Mesendoderm (in vitro differentiated cells): Measurements from ENCODE around the gene CRYGS.

Experiments
- DNase-seq: peaks from one replicate; pipeline ENCODE4 v3.0.0; 2013
- H2AK5ac ChIP-seq: 2 replicates; pipeline ENCODE4 v1.6.1; 2013; ENCODE audit warnings: low read length, inconsistent platforms
- H2BK120ac ChIP-seq: 2 replicates; pipeline ENCODE4 v1.6.1; 2013; ENCODE audit warnings: low read depth, mild to moderate bottlenecking, low read length, moderate library complexity, mixed read lengths
- H2BK15ac ChIP-seq: replicated peaks from 2 replicates; pipeline ENCODE4 v1.6.1; 2013; ENCODE audit warnings: low read depth, mild to moderate bottlenecking, moderate library complexity
- H2BK5ac ChIP-seq: 2 replicates; pipeline ENCODE4 v1.6.1; 2013; ENCODE audit warnings: low read length, inconsistent platforms
- H3K18ac ChIP-seq: 2 replicates; pipeline ENCODE4 v1.6.1; 2013; ENCODE audit warnings: mild to moderate bottlenecking, low read length, mixed read lengths
- H3K23ac ChIP-seq: one replicate; pipeline ENCODE4 v1.6.1; 2013; ENCODE audit warnings: low read length
- H3K27ac ChIP-seq: 2 replicates; pipeline ENCODE4 v1.5.1; 2013; ENCODE audit warnings: low read depth, mild to moderate bottlenecking, inconsistent platforms, low read length, moderate library complexity
- H3K27me3 ChIP-seq: 2 replicates; pipeline ENCODE4 v1.6.1; 2013; ENCODE audit warnings: low read length, control low read depth, mild to moderate bottlenecking, inconsistent platforms; ENCODE audit not compliant: insufficient read depth, poor library complexity
- H3K36me3 ChIP-seq: 2 replicates; pipeline ENCODE4 v1.6.1; 2013; ENCODE audit warnings: low read length, inconsistent platforms; ENCODE audit not compliant: control insufficient read depth, insufficient read depth
- H3K4ac ChIP-seq: one replicate; pipeline ENCODE4 v1.6.1; 2013; ENCODE audit warnings: low read depth, mild to moderate bottlenecking, low read length, moderate library complexity
- H3K4me1 ChIP-seq: 2 replicates; pipeline ENCODE4 v1.6.1; 2013; ENCODE audit warnings: low read depth, low read length, inconsistent platforms; ENCODE audit not compliant: control insufficient read depth
- H3K4me2 ChIP-seq: 2 replicates; pipeline ENCODE4 v1.6.1; 2013; ENCODE audit warnings: low read length
- H3K4me3 ChIP-seq: 2 replicates; pipeline ENCODE4 v1.5.1; 2013; ENCODE audit warnings: mild to moderate bottlenecking, low read length
- H3K56ac ChIP-seq: one replicate; pipeline ENCODE4 v1.6.1; 2013; ENCODE audit warnings: low read length
- H3K79me1 ChIP-seq: 2 replicates; pipeline ENCODE4 v1.6.1; 2013; ENCODE audit warnings: low read length, inconsistent platforms
- H3K79me2 ChIP-seq: 2 replicates; pipeline ENCODE4 v1.6.1; 2013; ENCODE audit warnings: mild to moderate bottlenecking, low read length; ENCODE audit not compliant: control insufficient read depth, insufficient read depth
- H3K9ac ChIP-seq: 2 replicates; pipeline ENCODE4 v1.6.1; 2013; ENCODE audit warnings: low read length, inconsistent platforms
- H4K5ac ChIP-seq: one replicate; pipeline ENCODE4 v1.6.1; 2013; ENCODE audit warnings: low read length
- H4K8ac ChIP-seq: one replicate; pipeline ENCODE4 v1.6.1; 2013; ENCODE audit warnings: low read depth, mild to moderate bottlenecking, control low read depth, low read length, moderate library complexity
- WGBS: extraction: QIAGEN DNeasy Blood & Tissue Kit; methylation state at CpG from one replicate; pipeline ENCODE4 v1.1.7; 2013; ENCODE audit warnings: low lambda C conversion rate, missing lambda C conversion rate; ENCODE audit not compliant: insufficient coverage; ENCODE audit errors: extremely low coverage; 5-methylcytosine and 5-hydroxymethylcytosine counted together

The CRYGS gene

GRCh38 chr3:186516646-186517045 is 27.5 kb downstream of the CRYGS start:
- DNase-seq: no peak
- no peak overlapping the region for H3K56ac ChIP-seq
- no peak overlapping the region for H3K4ac ChIP-seq
- H3K9ac ChIP-seq: no peak overlapping the region
- no peak overlapping the region for H3K27ac ChIP-seq
- H2AK5ac ChIP-seq: no peak overlapping the region
- no peaks in the 10 kb centered on the region for H3K79me1 ChIP-seq
- no peaks in the 10 kb centered on the region for H3K27me3 ChIP-seq
- H3K4me2 ChIP-seq: no peak overlapping the region
- no peak overlapping the region for H3K23ac ChIP-seq
- H3K4me1 ChIP-seq: no peaks in the 10 kb centered on the region
- no peak overlapping the region for H3K18ac ChIP-seq
- H3K4me3 ChIP-seq: no peak overlapping the region
- no peaks in the 10 kb centered on the region for H3K36me3 ChIP-seq
- no peak overlapping the region for H2BK5ac ChIP-seq
- H4K8ac ChIP-seq: no peak overlapping the region
- no peak overlapping the region for H4K5ac ChIP-seq
- no peak overlapping the region for H2BK120ac ChIP-seq
- WGBS: no CpG with 5 or more reads among the region's 2 CpGs
- no peaks in the 10 kb centered on the region for H3K79me2 ChIP-seq
- no peak overlapping the region for H2BK15ac ChIP-seq

DNA sequence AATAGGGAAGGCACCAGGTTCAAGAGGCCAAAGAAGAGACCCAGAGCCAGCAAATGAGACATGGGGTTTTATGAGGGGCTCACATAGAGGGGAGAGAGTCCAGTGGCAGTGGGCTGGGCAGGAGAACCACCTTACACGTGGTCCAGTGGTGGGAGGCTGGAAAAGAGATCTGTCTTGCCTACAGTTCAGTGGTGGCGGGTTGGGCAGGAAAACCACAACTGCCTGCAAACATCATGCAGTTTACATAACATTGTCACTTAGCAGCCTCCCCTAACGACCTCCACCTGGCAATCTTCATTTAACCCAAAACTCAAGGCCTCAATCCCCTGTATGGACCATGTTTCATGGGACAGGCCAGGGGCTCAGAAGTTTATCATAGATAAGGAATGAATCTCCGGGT is 29.1 kb downstream of the CRYGS start:
- Histone ChIP-seq H3K27me3 (no peaks in the 10 kb centered on the region), H3K4me3 (no peak overlapping the region), H4K5ac (no peak overlapping the region), H3K4me2 (no peak overlapping the region), H3K9ac (no peak overlapping the region), H3K18ac (no peak overlapping the region), H3K27ac (no peak overlapping the region), H3K79me2 (no peaks in the 10 kb centered on the region), H3K4me1 (no peaks in the 10 kb centered on the region), H2BK15ac (no peak overlapping the region), H3K79me1 (no peaks in the 10 kb centered on the region), H4K8ac (no peak overlapping the region), H3K56ac (no peak overlapping the region), H3K23ac (no peak overlapping the region), H3K4ac (no peak overlapping the region), H2BK5ac (no peak overlapping the region), H3K36me3 (no peaks in the 10 kb centered on the region), H2BK120ac (no peak overlapping the region), H2AK5ac (no peak overlapping the region)
- WGBS: no CpG with 5 or more reads among the region's 4 CpGs
- DNase-seq: no peak

- H2BK120ac ChIP-seq: no peak overlapping the region
- no peak overlapping the region for H3K23ac ChIP-seq
- H3K4me1 ChIP-seq: no peaks in the 10 kb centered on the region
- H3K79me2 ChIP-seq: no peaks in the 10 kb centered on the region
- H3K56ac ChIP-seq: no peak overlapping the region
- no peak overlapping the region for H2BK5ac ChIP-seq
- no peak overlapping the region for H3K4me3 ChIP-seq
- no peak overlapping the region for H4K5ac ChIP-seq
- no peaks in the 10 kb centered on the region for H3K36me3 ChIP-seq
- H4K8ac ChIP-seq: no peak overlapping the region
- H3K18ac ChIP-seq: no peak overlapping the region
- H3K79me1 ChIP-seq: no peaks in the 10 kb centered on the region
- no CpG with 5 or more reads among the region's 3 CpGs for WGBS
- H3K27me3 ChIP-seq: no peaks in the 10 kb centered on the region
- H3K9ac ChIP-seq: no peak overlapping the region
- no peak overlapping the region for H3K4me2 ChIP-seq
- peak; percentile 53 for DNase-seq
- no peak overlapping the region for H2BK15ac ChIP-seq
- no peak overlapping the region for H3K27ac ChIP-seq
- H2AK5ac ChIP-seq: no peak overlapping the region
- no peak overlapping the region for H3K4ac ChIP-seq
These were observed 29.7 kb downstream of the CRYGS start for GRCh38 chr3:186514296-186515002.

DNA sequence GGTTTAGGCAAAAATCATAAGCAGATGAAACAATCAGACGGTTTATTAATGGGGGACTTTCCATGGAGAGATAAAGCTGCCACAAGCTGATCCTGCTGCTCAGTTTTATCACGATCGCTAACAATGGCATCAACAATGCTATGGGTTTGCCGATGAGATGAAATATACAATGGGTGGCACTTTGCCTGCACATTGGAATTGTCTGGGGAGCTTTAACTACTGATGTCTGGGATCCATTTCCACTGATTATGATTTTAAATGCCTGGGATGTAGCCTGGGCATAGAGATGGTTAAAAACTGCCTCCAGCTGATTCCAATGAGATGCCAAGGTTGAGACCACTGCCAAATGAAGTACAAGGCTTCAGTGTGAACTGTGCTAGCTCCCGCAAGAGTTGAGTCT is 30.8 kb downstream of the CRYGS start:
- Histone ChIP-seq H2BK5ac (no peak overlapping the region), H3K23ac (no peak overlapping the region), H2AK5ac (no peak overlapping the region), H3K4me1 (no peaks in the 10 kb centered on the region), H3K27me3 (no peaks in the 10 kb centered on the region), H2BK120ac (no peak overlapping the region), H3K79me2 (no peaks in the 10 kb centered on the region), H3K9ac (no peak overlapping the region), H3K56ac (no peak overlapping the region), H2BK15ac (no peak overlapping the region), H3K18ac (no peak overlapping the region), H3K79me1 (no peaks in the 10 kb centered on the region), H3K4me3 (no peak overlapping the region), H3K4ac (no peak overlapping the region), H3K27ac (no peak overlapping the region), H3K36me3 (no peaks in the 10 kb centered on the region), H4K5ac (no peak overlapping the region), H4K8ac (no peak overlapping the region), H3K4me2 (no peak overlapping the region)
- WGBS: no CpG with 5 or more reads among the region's 5 CpGs
- no peak for DNase-seq

- Histone ChIP-seq H4K5ac (no peak overlapping the region), H3K9ac (no peak overlapping the region), H3K18ac (no peak overlapping the region), H3K4ac (no peak overlapping the region), H3K27me3 (no peaks in the 10 kb centered on the region), H3K23ac (no peak overlapping the region), H3K4me2 (no peak overlapping the region), H3K56ac (no peak overlapping the region), H3K79me2 (no peaks in the 10 kb centered on the region), H2AK5ac (no peak overlapping the region), H2BK15ac (no peak overlapping the region), H2BK120ac (no peak overlapping the region), H3K4me3 (no peak overlapping the region), H2BK5ac (no peak overlapping the region), H3K79me1 (no peaks in the 10 kb centered on the region), H3K4me1 (no peaks in the 10 kb centered on the region), H3K27ac (no peak overlapping the region), H4K8ac (no peak overlapping the region), H3K36me3 (no peaks in the 10 kb centered on the region)
- no peak for DNase-seq
- no CpG with 5 or more reads among the region's 9 CpGs for WGBS
These were observed 31.4 kb downstream of the CRYGS start for GRCh38 chr3:186512570-186513302.
